Loucy (cell line): ENCODE data around the gene UGT1A1.

Experiments used
- H2AFZ ChIP-seq: fragments of 200-600 bp; sonication (generic); 2 replicates; pipeline ENCODE4 v1.6.0; 2016; ENCODE audit warnings: antibody characterized with exemption, mild to moderate bottlenecking, low read length, moderate library complexity
- H3F3A ChIP-seq: fragments of 200-600 bp; 2 replicates; pipeline ENCODE4 v1.6.0; 2016; ENCODE audit warnings: antibody characterized with exemption, low read depth, mild to moderate bottlenecking
- H3K27me3 ChIP-seq: fragments of 200-600 bp; sonication (generic); 2 replicates; pipeline ENCODE4 v1.6.1; 2014; ENCODE audit warnings: low read length, mild to moderate bottlenecking; ENCODE audit not compliant: insufficient read depth, poor library complexity, severe bottlenecking
- H3K36me3 ChIP-seq: fragments of 200-600 bp; sonication (generic); 2 replicates; pipeline ENCODE4 v1.6.1; 2016; ENCODE audit warnings: low read length; ENCODE audit not compliant: insufficient read depth
- H3K4me1 ChIP-seq: fragments of 200-600 bp; sonication (generic); 2 replicates; pipeline ENCODE4 v1.5.1; 2014; ENCODE audit warnings: low read length, mild to moderate bottlenecking; ENCODE audit not compliant: insufficient read depth, poor library complexity, severe bottlenecking
- H3K4me2 ChIP-seq: fragments of 200-600 bp; sonication (generic); 2 replicates; pipeline ENCODE4 v1.6.0; 2014; ENCODE audit warnings: antibody characterized with exemption, low read length, low read depth, mild to moderate bottlenecking; ENCODE audit not compliant: poor library complexity, severe bottlenecking
- H3K4me3 ChIP-seq: fragments of 200-600 bp; sonication (generic); 2 replicates; pipeline ENCODE4 v1.5.1; 2014; ENCODE audit warnings: low read length, mild to moderate bottlenecking, mixed read lengths; ENCODE audit not compliant: poor library complexity, severe bottlenecking
- H3K79me2 ChIP-seq: fragments of 200-600 bp; sonication (generic); 2 replicates; pipeline ENCODE4 v1.6.1; 2014; ENCODE audit warnings: low read length; ENCODE audit not compliant: insufficient read depth
- H3K9ac ChIP-seq: fragments of 200-600 bp; sonication (generic); 2 replicates; pipeline ENCODE4 v1.6.0; 2014; ENCODE audit warnings: mild to moderate bottlenecking, low read depth, low read length, moderate library complexity; ENCODE audit not compliant: poor library complexity, severe bottlenecking
- H3K9me2 ChIP-seq: fragments of 200-600 bp; sonication (generic); replicated peaks from 2 replicates; pipeline ENCODE4 v1.6.1; 2016; ENCODE audit warnings: low read depth, low read length, mixed read lengths
- H3K9me3 ChIP-seq: fragments of 200-600 bp; sonication (generic); 2 replicates; pipeline ENCODE4 v1.6.1; 2014; ENCODE audit warnings: mild to moderate bottlenecking, antibody characterized with exemption, low read length, low read depth; ENCODE audit not compliant: insufficient read depth
- H4K20me1 ChIP-seq: fragments of 200-600 bp; sonication (generic); 2 replicates; pipeline ENCODE4 v1.6.0; 2014; ENCODE audit warnings: antibody characterized with exemption, low read length, mild to moderate bottlenecking; ENCODE audit not compliant: insufficient read depth, poor library complexity, severe bottlenecking
- EZH2phosphoT487 ChIP-seq: fragments of 200-600 bp; IDR thresholded peaks from 2 replicates; pipeline ENCODE4 v1.6.1; 2018; ENCODE audit warnings: antibody characterized with exemption, mild to moderate bottlenecking, moderate library complexity, borderline replicate concordance
- TF ChIP-seq, protein P1 (sequence below): fragments of 200-600 bp; sonication (generic); conservative IDR thresholded peaks from 2 replicates; pipeline ENCODE4 v1.5.1; 2014; ENCODE audit warnings: mild to moderate bottlenecking, antibody characterized with exemption, low read length

The UGT1A1 gene

DNA sequence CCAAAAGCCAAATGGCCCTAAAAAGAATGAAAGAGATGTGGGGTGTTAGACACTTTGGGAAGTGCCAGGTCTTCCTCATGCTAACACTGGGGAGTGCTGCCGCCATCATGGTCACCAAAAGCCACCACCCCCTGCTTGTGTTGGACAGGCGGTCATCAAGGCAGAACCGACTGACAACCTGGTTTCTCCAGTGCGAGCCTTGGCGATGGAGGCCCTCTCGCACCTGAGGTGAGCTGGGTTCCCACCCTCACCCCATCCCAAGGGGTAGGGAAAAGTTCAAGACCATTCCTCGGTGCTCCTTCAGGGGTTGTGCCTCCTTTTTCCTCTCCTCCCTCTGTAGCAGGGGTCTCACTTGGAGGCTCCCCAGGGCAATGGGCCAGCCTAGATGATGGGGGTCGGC is 51.7 kb downstream of the UGT1A1 start:
- H3K4me2 ChIP-seq: no peak overlapping the region
- H3K9me3 ChIP-seq: no peaks in the 10 kb centered on the region
- no peak overlapping the region for H2AFZ ChIP-seq
- TF ChIP-seq EZH2phosphoT487: no peak
- TF ChIP-seq, protein P1, sequence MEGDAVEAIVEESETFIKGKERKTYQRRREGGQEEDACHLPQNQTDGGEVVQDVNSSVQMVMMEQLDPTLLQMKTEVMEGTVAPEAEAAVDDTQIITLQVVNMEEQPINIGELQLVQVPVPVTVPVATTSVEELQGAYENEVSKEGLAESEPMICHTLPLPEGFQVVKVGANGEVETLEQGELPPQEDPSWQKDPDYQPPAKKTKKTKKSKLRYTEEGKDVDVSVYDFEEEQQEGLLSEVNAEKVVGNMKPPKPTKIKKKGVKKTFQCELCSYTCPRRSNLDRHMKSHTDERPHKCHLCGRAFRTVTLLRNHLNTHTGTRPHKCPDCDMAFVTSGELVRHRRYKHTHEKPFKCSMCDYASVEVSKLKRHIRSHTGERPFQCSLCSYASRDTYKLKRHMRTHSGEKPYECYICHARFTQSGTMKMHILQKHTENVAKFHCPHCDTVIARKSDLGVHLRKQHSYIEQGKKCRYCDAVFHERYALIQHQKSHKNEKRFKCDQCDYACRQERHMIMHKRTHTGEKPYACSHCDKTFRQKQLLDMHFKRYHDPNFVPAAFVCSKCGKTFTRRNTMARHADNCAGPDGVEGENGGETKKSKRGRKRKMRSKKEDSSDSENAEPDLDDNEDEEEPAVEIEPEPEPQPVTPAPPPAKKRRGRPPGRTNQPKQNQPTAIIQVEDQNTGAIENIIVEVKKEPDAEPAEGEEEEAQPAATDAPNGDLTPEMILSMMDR: no peak
- H4K20me1 ChIP-seq: no peaks in the 10 kb centered on the region
- no peaks in the 10 kb centered on the region for H3K9me2 ChIP-seq
- no peaks in the 10 kb centered on the region for H3K79me2 ChIP-seq
- no peaks in the 10 kb centered on the region for H3K27me3 ChIP-seq
- H3K9ac ChIP-seq: no peak overlapping the region
- no peaks in the 10 kb centered on the region for H3F3A ChIP-seq
- H3K4me3 ChIP-seq: no peak overlapping the region
- no peaks in the 10 kb centered on the region for H3K4me1 ChIP-seq
- no peaks in the 10 kb centered on the region for H3K36me3 ChIP-seq

DNA sequence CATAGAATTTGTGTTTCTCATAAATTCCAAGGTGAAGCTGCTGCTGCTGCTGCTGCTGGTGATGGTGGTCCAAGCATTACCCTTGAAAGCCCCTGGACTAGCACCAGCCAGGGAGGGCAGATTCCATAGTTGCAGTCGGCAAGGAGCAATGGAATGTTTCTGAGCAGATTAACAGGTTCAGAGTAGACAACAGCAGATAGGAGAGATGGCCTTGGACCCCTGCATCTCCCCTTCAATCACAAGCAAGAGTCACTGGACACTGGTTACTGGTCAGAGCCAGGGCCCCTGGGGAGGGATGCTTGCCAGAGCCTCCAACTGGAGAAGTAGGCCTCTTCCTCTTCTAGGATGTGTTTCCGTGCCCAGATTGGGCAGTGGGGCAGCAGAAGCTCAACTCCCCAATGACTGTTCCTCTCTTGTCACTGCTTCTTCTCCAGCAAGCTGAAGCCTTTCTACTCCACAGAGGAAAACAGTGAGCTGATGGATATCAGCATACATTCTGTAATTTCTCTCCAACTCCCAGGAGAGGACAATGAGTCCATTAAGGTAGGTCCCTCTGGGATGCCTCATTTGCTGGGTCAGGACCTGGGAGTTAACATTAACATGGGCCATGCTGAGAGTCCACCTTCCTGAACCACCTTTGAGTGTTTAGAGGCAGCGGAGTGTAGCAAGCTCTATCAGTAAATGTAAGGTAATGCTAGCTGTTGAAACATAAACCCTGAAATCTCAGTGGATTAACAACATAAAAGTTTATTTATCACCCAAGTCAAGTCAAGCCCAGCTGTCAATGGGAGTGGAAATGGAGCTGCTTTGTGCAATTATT is 53.4 kb downstream of the UGT1A1 start:
- Histone ChIP-seq H3K4me3 (no peak overlapping the region), H3K36me3 (no peaks in the 10 kb centered on the region), H3K9ac (no peak overlapping the region), H3F3A (no peaks in the 10 kb centered on the region), H3K9me2 (no peaks in the 10 kb centered on the region), H2AFZ (no peak overlapping the region), H3K4me1 (no peaks in the 10 kb centered on the region), H3K79me2 (no peaks in the 10 kb centered on the region), H3K27me3 (no peaks in the 10 kb centered on the region), H3K9me3 (no peaks in the 10 kb centered on the region), H4K20me1 (no peaks in the 10 kb centered on the region), H3K4me2 (no peak overlapping the region)
- TF ChIP-seq EZH2phosphoT487: no peak
- TF ChIP-seq, protein P1: no peak

DNA sequence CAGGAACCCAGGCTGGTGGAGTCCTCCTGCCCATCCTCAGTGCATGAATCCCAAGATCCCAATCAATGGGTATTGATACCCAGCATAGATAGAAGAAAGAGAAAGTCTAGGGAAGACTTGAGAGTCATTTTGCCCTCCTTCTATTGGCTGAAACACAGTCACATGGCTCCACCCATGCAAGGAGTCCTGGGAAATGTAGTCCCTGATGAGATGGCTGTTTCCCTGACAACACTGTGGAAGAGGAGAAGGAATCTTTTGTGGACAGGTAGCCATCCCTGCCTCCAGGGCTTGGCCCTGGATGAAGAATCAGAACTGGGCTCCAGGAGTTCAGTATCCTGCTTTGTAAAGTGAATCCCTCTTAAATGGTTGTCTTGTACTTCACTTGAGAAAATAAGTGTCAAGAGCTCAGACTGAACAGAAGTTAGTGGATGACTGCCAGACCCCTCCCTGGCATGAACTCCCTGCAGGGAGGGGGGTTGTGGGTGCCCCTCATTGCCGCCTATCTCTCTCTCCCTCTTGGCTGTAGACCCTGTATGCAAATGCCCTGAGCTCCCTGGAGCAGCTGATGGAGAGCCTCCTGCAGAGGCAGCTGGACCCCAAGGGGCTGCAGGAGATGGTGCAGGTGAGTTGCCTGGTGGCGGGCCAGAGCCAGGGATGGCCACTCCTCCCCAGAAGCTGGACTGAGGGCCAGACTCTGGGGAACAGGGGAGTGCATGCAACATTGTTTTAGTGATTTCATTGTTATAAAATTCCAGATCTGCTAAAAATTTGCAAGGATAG is 54.2 kb downstream of the UGT1A1 start:
- Histone ChIP-seq H3F3A (no peaks in the 10 kb centered on the region), H3K4me1 (no peaks in the 10 kb centered on the region), H3K9ac (no peak overlapping the region), H3K4me3 (no peak overlapping the region), H2AFZ (no peak overlapping the region), H3K9me3 (no peaks in the 10 kb centered on the region), H3K27me3 (no peaks in the 10 kb centered on the region), H3K36me3 (no peaks in the 10 kb centered on the region), H4K20me1 (no peaks in the 10 kb centered on the region), H3K9me2 (no peaks in the 10 kb centered on the region), H3K4me2 (no peak overlapping the region), H3K79me2 (no peaks in the 10 kb centered on the region)
- TF ChIP-seq, protein P1: no peak
